Esophagus squamous epithelium (tissue), 4 donors: ENCODE data around the gene KRT80.

Source experiments
- POLR2A ChIP-seq, 4 donors: fragments of 450-650 bp; IDR thresholded peaks; one replicate each; pipeline ENCODE4 v1.6.1; 2017; ENCODE audit warnings: antibody characterized with exemption in 4 of 4, mild to moderate bottlenecking in 4 of 4, moderate library complexity in 3 of 4
- TF ChIP-seq, protein P1 (sequence below), 6 experiments: fragments of 450-650 bp in 4 of 6; fragments of 200-600 bp in 2 of 6; sonication (generic) in 2 of 6; IDR thresholded peaks; one replicate each; pipeline ENCODE4 v1.5.1; 2016 to 2019; ENCODE audit warnings: antibody characterized with exemption in 6 of 6, mild to moderate bottlenecking in 4 of 6, moderate library complexity in 4 of 6

DNA sequence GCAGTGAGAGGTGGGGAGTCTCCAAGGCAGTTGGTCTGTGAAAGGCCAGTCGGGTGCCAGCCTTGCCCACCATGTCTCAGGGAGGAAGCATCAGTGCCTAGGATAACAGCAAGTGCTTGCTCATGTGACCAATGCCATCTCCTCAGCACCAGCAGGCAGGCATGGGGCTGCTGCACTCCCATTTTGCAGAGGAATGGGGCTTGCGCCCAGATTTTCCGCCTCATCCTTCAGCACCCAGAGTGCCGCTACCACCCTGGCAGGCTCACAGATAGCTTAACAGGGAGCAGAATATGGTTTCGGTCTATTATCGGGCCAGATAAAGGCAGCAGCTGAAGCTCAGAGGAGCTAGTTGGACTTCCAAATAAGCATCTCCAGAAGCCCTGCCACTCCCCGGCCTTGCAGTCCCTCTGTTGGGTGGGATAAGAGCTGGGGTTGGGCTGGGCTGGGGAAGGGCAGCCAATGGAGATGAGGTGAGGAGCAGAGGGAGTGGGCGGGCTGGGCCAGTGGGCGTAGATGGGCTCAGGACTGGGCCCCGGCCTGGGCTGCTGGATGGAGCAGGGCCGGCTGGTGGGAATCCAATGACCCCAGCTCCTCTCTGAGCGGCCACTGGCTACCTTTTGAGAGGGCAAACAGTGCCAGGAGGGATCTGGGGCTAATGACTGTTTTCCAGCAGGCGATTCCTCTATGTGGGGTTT, 8.4 kb upstream of the KRT80 start:
- TF ChIP-seq POLR2A (IDR thresholded peaks at IDR 0.05) = no peak
- TF ChIP-seq, protein P1, sequence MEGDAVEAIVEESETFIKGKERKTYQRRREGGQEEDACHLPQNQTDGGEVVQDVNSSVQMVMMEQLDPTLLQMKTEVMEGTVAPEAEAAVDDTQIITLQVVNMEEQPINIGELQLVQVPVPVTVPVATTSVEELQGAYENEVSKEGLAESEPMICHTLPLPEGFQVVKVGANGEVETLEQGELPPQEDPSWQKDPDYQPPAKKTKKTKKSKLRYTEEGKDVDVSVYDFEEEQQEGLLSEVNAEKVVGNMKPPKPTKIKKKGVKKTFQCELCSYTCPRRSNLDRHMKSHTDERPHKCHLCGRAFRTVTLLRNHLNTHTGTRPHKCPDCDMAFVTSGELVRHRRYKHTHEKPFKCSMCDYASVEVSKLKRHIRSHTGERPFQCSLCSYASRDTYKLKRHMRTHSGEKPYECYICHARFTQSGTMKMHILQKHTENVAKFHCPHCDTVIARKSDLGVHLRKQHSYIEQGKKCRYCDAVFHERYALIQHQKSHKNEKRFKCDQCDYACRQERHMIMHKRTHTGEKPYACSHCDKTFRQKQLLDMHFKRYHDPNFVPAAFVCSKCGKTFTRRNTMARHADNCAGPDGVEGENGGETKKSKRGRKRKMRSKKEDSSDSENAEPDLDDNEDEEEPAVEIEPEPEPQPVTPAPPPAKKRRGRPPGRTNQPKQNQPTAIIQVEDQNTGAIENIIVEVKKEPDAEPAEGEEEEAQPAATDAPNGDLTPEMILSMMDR (IDR thresholded peaks at IDR 0.05) = no peak
